ENCODE results near the gene DIAPH3. TPM values are rescaled to one million over a fixed set of nuclear protein-coding genes. Genes with fewer than 3 reads are reported as not detected.

DIAPH3 gene
- total RNA-seq, 2 experiments from 2014 or later = 0.08 to 0.11 TPM

- POLR2A ChIA-PET = no interaction called here
- no peak for DNase-seq
- Mint-ChIP-seq H3K4me1 (ENCODE audit: low read depth) (no peaks in the 10 kb centered on the region), H3K27ac (no peak overlapping the region), H3K9me3 (no peaks in the 10 kb centered on the region), H3K36me3 (ENCODE audit: low read depth) (no peaks in the 10 kb centered on the region), H3K27me3 (no peaks in the 10 kb centered on the region), H3K4me3 (no peak overlapping the region)
- ATAC-seq (ENCODE audit: poor library complexity) = no peak
- CTCF ChIA-PET = interaction anchor here (0.7 kb wide), 1 partner anchor 80 kb away, joined by 3 read pairs; no protein-coding TSS in a partner anchor
- intact Hi-C loops (cut with DNase I, micrococcal nuclease) = no loop called here
- H3K27me3 ChIP-seq (ENCODE audit: control insufficient read depth in 1 of 2, insufficient read depth in 2 of 2, low read length in 2 of 2) = no peaks in the 10 kb centered on the region
- H3K27ac ChIP-seq (ENCODE audit: low read depth in 1 of 2, low read length in 2 of 2) = no peak overlapping the region
- TF ChIP-seq CTCF (IDR thresholded peaks at IDR 0.05) = no peak
- H3K4me1 ChIP-seq (ENCODE audit: insufficient read depth, low read length) = no peaks in the 10 kb centered on the region
- H3K4me3 ChIP-seq (ENCODE audit: low read length) = no peak overlapping the region
- H3K36me3 ChIP-seq (ENCODE audit: insufficient read depth, low read length) = no peaks in the 10 kb centered on the region
- no peaks in the 10 kb centered on the region for H3K9me3 ChIP-seq (ENCODE audit: control insufficient read depth in 1 of 2, insufficient read depth in 1 of 2, low read length in 2 of 2)
These were observed 452.6 kb downstream of the DIAPH3 start for GRCh38 chr13:59710996-59711701.

- Histone ChIP-seq H3K9me3 (ENCODE audit: control insufficient read depth in 1 of 2, insufficient read depth in 1 of 2, low read length in 2 of 2) (no peaks in the 10 kb centered on the region), H3K27ac (ENCODE audit: low read depth in 1 of 2, low read length in 2 of 2) (no peak overlapping the region), H3K27me3 (ENCODE audit: control insufficient read depth in 1 of 2, insufficient read depth in 2 of 2, low read length in 2 of 2) (no peaks in the 10 kb centered on the region), H3K4me1 (ENCODE audit: insufficient read depth, low read length) (no peaks in the 10 kb centered on the region), H3K4me3 (ENCODE audit: low read length) (no peak overlapping the region), H3K36me3 (ENCODE audit: insufficient read depth, low read length) (no peaks in the 10 kb centered on the region)
- Mint-ChIP-seq H3K27me3 (no peaks in the 10 kb centered on the region), H3K27ac (no peak overlapping the region), H3K9me3 (no peaks in the 10 kb centered on the region), H3K36me3 (ENCODE audit: low read depth) (no peaks in the 10 kb centered on the region), H3K4me1 (ENCODE audit: low read depth) (no peaks in the 10 kb centered on the region), H3K4me3 (no peak overlapping the region)
- ATAC-seq (ENCODE audit: poor library complexity) (no peak), DNase-seq (no peak)
- CTCF ChIA-PET = no interaction called here
- TF ChIP-seq CTCF (IDR thresholded peaks at IDR 0.05) = no peak
- intact Hi-C loops (cut with DNase I, micrococcal nuclease) = no loop called here
- POLR2A ChIA-PET = no interaction called here
These were observed 453.3 kb downstream of the DIAPH3 start for GRCh38 chr13:59710416-59710815.

GRCh38 chr13:59706101-59706976 lies 457.4 kb downstream of the DIAPH3 start:
- intact Hi-C loops (cut with DNase I, micrococcal nuclease) = no loop called here
- H3K27ac Mint-ChIP-seq = no peak overlapping the region
- H3K27me3 ChIP-seq (ENCODE audit: control insufficient read depth in 1 of 2, insufficient read depth in 2 of 2, low read length in 2 of 2) = no peaks in the 10 kb centered on the region
- H3K36me3 Mint-ChIP-seq (ENCODE audit: low read depth) = no peaks in the 10 kb centered on the region
- no peak overlapping the region for H3K4me3 ChIP-seq (ENCODE audit: low read length)
- no peaks in the 10 kb centered on the region for H3K4me1 Mint-ChIP-seq (ENCODE audit: low read depth)
- no peak overlapping the region for H3K27ac ChIP-seq (ENCODE audit: low read depth in 1 of 2, low read length in 2 of 2)
- H3K9me3 ChIP-seq (ENCODE audit: control insufficient read depth in 1 of 2, insufficient read depth in 1 of 2, low read length in 2 of 2) = no peaks in the 10 kb centered on the region
- no peaks in the 10 kb centered on the region for H3K36me3 ChIP-seq (ENCODE audit: insufficient read depth, low read length)
- ChIA-PET CTCF (no interaction called here), POLR2A (no interaction called here)
- TF ChIP-seq CTCF (IDR thresholded peaks at IDR 0.05) = no peak
- no peak overlapping the region for H3K4me3 Mint-ChIP-seq
- ATAC-seq (ENCODE audit: poor library complexity) (no peak), DNase-seq (no peak)
- no peaks in the 10 kb centered on the region for H3K27me3 Mint-ChIP-seq
- H3K9me3 Mint-ChIP-seq = no peaks in the 10 kb centered on the region
- H3K4me1 ChIP-seq (ENCODE audit: insufficient read depth, low read length) = no peaks in the 10 kb centered on the region

All from CD4-positive, alpha-beta T cell (primary cell).